A172 (cell line): ENCODE data around the gene TNFRSF14. TPM values are rescaled to one million over a fixed set of nuclear protein-coding genes. Genes with fewer than 3 reads are reported as not detected.

ENCODE experiments used
- DNase-seq: peaks from one replicate; pipeline ENCODE4 v3.0.0-alpha.2; 2015; ENCODE audit warnings: low spot score
- total RNA-seq: library from RNA; depleted of rRNA; stranded (reverse); fragments of >200 nt; shearing (Covaris generic); gene quantifications from 2 replicates; pipeline ENCODE4 v1.2.3, GENCODE V29; 2014

The TNFRSF14 gene
- total RNA-seq, 1 experiment from 2014 or later: 0.05 TPM

DNA sequence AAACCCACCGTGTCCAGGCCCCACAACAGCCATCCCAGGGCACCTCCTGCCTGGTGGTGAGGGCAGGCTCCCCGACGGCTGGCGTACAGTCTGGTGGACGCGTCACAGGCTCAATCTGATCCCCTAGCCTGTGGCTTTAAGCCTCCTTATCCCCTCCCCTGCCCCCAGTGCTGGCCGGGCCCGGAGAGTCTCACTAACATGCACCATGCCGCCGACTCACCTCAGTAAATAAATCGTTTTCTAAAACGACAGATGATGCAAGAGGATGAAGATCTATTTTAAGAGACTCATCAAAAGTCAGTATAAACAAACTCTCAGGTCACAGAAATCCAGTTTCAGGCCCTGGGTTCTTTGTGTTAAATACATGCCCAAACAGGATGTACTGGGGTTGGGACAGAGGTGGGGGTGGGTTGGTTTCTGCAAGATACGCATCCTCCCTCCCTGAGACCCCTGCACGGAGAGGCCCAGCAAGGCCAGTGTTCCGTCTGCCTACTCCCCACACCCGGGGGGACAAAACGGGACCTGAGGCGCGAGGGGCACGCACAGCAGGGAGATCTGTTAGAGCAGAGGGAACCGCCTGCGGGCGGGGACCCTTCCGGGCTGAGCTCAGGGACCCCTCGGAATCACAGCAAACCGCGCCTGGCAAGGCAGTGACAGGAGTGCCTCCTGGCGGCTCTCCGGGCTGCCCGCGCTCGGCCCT is 32.8 kb upstream of the TNFRSF14 start:
- no peak for DNase-seq

DNA sequence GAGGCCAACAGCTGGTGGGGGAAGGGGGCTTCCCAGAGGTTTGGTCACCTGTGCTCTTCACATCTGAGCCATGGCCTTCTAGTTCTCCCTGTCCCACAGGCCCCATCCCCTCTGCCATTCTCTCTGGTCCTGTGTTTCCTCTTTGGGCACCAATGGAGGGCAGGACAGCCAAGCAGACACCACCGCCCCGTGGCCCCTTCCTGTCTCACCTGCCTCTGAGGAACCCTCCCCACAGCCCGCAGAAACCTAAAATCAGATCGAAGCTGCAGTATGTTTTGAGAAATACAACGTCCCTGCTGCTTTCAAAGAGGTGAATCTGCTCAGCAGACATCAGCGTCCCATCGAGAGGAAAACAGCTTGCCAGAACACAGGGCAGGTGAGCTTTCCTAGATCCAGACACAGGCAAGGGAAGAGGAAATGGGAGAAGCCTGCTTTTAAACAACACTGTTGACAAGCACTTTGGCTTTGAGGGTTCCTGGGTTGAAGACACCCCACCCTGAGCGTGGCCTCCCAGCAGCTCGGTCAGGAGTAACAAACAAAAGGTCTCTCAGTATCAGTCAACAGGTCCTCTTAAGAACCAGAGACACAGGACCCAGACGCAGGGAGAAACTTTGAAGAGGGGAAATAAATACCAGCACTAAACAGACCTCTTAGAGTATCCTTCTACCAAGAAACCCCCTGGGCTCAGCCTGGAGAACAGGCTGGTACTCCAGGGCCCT is 32.1 kb upstream of the TNFRSF14 start:
- DNase-seq: no peak

DNA sequence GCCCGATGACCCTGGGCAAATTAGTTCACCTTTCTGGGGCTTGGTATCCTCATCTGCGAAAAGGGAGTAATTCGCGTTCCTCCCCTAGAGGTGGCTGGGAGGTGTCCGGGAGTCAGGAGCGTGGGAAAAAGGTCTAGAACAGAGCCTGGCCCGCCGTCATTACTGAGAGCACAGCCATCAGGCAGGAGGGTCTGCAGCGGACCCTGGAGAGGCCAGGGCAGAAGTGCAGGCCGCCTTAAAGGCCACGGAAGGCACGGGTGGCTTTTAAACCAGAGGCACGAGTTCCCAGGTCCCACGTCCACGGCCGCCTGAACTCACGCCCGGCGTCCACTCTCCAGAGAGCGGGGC is 30.6 kb upstream of the TNFRSF14 start:
- DNase-seq: no peak

- peak; percentile 69 for DNase-seq
Observed at GRCh38 chr1:2525920-2526823, 30.0 kb upstream of the TNFRSF14 start, which contains the start of gene PANK4. Gene PANK4, minus strand, starts transcription at chr1:2526596. Its CDS starts 9 bp downstream, at chr1:2526587.

DNA sequence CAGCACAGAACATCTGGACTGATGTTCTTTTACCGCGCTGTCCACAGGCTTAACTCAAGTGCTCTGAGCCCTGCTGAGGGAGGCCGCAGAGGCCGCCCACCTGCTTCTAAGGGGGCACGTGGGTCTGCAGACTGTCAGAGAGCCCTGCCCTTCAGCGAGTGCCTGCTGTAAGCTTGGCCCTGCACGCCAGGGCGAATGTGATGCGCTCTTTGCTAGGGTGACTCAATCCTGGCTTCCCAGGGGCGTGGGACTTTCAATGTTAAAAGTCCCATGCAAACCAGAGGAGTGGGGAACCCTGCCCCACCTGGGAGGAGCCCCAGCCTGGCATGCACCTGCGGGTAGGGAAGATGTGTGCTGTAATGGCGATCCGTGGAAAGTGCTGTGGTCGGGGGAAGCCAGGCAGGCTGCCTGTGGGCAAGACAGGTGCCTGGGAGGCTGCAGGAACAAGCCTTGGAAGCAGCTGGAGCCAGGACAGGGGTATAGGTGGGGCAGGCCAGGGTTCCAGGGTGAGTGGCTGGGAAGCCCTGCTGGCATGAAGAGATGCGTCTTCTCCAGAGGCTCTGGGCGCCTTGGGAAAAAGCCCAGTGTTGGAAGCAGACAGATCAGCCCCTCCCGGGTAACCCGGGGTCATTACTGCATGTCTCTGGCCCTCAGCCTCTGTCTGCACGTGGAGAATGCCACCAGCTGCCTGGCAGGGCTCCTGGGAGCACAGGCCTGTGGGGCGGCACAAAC is 29.2 kb upstream of the TNFRSF14 start:
- peak; percentile 48 for DNase-seq

DNA sequence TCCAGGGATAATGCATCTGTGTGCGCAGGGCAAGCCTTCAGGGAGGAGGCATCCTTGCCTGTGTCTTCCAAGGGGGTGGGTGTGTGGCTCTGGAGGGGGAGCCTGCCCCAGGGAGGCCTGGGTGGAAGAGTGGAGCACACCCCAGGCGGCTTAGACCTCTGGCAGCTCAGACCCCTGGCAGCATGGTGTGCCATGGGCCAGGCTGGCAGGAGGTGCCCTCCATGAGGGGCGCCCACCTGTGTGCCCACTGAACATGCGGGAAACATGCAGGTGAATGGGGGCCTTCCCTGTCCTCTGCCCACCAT is 28.7 kb upstream of the TNFRSF14 start:
- DNase-seq: no peak

GRCh38 chr1:2528016-2528415 is 28.2 kb upstream of the TNFRSF14 start:
- DNase-seq: no peak

GRCh38 chr1:2528611-2528965 is 27.6 kb upstream of the TNFRSF14 start:
- no peak for DNase-seq

DNA sequence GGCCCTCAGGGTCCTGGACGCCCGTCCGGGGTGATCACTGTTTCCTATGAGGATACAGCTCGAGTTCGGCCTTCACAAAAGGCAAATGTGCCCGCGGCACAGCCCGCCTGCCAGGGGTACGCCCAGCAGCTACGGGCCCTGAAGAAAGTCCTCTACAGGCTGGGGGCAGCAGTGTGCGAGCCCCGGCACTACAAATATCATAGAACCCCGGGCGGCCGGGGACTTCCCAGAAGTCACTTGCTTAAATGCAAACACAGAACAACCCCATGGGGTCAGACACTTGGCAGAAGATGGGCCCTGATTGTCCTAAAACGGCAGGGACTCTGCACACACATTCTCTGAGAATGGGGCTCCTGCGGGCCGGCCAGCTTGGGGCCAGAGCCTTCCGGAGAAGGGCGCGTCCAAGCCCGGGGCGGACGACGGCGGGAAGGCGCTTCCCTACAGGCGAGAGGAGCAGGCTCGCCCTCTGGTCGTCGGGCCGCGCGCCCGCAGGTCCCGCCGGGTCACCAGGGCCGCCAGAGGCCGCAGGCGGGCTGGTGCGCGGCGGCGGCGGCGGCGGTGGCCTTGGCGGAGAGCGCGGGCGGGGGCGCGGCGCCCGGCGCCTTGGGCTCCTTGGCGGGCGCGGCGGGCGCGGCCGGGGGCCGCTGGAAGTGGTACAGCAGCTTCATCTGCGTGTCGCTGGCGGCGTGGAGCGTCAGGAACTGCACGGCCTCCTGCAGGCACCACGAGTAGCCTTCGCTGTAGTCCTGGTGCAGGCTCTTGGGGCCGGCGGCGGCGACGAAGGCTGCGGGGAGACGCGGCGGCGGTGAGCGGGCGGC is 27.0 kb upstream of the TNFRSF14 start:
- no peak for DNase-seq

- no peak for DNase-seq
Observed at GRCh38 chr1:2529784-2530512, 26.2 kb upstream of the TNFRSF14 start, which contains the start of gene HES5. Gene HES5, minus strand, starts transcription at chr1:2530263. Its CDS starts 99 bp downstream, at chr1:2530164.

GRCh38 chr1:2530513-2531361 is 25.4 kb upstream of the TNFRSF14 start:
- DNase-seq: no peak

DNA sequence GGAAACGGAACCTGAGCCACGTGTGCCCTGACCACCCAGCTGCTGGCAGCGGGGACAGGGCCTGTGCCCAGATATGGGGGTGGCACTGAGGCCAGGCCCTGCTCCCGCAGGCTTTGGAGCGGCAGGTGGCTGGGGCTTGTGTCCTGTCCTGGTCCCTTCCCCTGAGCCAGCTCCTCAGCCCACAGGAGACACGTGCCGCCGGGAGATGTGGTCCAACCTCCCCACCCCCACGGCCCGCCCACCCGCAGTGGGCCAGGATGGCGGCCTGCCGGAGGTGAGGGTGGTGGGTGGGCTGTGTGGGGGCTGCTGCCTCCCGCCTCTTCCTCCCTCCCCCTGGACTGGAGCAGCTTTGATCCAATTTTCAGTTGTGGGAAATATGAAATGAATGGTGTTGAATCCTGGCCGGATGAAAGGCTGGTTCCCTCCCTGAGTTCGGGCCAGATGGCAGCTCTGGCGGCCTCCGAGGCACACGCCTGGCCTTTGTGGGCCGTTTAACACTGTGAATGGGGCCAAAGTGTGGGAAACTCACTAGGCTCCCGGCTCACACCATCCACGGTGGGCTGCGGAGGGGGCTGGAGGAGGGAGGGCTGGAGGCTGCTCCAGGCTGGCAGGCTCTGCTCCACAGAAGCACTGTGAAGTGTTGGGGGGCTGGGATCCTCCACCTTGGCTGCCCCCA is 23.5 kb upstream of the TNFRSF14 start:
- no peak for DNase-seq

- DNase-seq: peak; percentile 25
Observed at GRCh38 chr1:2533365-2533764, 22.8 kb upstream of the TNFRSF14 start.

DNA sequence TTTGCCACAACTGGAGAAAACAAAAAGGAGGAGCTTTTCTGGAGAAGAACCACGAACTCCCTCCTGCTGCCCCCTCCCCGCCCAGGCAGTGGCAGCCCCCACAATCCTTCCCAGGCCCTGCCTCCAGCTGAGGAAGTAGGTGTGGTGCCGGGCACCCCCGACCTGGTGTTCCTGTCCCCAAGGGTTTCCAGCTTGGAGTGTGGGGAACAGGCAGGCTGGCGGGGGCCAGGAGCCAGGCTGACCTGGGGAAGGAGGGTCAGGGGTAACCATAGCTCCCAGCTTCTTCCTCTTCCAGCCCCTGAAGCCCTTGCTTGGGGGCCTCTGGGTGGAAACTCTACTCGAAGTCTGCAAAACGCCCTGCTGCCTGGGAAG is 21.9 kb upstream of the TNFRSF14 start:
- no peak for DNase-seq

DNA sequence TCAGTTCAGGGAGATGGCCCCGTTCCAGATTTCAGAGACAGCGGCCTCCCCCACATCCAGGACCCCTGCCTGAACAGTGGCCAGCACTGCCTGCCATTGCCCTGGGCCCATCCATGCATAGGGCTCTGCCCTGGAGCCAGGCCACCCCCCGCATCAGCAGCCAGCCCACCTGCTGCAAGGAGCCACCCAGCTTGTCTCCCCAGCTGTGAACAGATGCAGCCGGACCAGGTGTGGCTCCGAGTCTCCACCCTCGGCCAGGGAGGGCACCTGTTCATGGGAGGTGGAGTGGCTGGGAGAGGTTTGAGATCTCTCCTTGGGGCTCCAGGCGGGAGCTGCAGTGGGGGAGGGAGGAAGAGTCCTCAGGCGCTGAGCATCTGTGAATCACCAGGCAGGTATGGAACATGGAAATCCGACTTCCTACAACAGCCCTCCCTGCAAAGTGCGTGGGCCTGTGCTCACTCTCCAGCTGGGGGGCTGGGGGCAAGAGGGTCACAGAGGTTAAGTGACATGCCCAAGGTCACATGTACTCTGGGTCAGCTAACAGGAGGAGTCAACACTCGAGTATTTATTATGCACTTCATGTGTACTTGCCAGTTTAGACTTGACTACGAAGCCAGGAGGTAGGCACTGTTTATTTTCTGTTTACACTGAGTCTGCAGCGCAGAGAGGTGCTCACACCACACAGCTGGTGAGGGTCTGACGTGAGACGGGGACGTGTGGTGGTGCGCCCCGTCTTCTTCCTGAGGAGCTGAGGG is 21.3 kb upstream of the TNFRSF14 start:
- peak; percentile 46 for DNase-seq

- DNase-seq: no peak
Observed at GRCh38 chr1:2535455-2535854, 20.7 kb upstream of the TNFRSF14 start.

DNA sequence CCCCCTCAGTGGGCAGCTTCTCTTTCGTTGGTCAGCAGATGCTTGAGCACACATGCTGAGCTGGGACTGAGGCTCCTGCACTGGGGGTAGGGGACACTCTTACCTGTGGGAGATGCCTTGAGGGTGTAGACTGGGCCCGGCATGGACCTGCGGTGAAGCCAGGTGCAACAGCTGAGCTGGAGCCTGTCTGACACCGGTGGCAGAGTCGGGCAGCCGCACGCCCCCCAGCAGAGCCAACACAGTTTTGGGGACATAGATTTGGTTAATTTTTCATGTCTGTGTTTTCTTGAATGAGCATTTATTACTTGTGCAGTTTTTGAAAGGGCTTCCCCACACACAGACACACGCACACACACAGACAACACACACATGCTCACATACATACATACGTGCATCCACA is 20.2 kb upstream of the TNFRSF14 start:
- DNase-seq: no peak

DNA sequence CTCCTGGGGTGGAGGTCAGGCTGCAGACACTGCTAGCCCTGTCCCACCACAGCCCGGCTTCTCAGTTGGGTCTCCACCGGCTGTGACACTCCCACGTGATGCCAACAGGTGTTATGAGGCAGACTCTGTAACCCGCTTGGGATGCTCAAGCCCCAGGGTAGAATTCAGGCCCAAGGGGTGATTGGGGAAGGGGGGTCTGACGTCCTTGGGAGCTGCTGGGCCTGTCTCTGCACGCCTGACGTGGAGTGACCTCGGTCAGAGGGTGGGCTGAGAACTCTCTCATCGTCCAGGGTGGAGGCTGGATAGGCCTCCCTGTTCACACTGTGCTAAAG is 18.4 kb upstream of the TNFRSF14 start:
- DNase-seq: no peak
